Prostate gland (tissue), 2 donors: ENCODE data around the gene DNAJA2. TPM values are rescaled to one million over a fixed set of nuclear protein-coding genes. Genes with fewer than 3 reads are reported as not detected.

ENCODE experiments used
- DNase-seq: peaks from one replicate; pipeline ENCODE4 v3.0.0-alpha.2; 2019; ENCODE audit warnings: low spot score
- H3K27ac ChIP-seq, 2 donors: fragments of 200-600 bp; sonication (generic); 2 replicates each; pipeline ENCODE4 v1.5.1; 2017 to 2019
- H3K27me3 ChIP-seq: fragments of 200-600 bp; sonication (generic); replicated peaks from 2 replicates; pipeline ENCODE4 v1.5.1; 2019; ENCODE audit not compliant: insufficient read depth
- H3K36me3 ChIP-seq, 2 donors: fragments of 200-600 bp; sonication (generic); 1 replicate in 1 of 2; 2 replicates in 1 of 2; pipeline versions ENCODE4 v1.5.1 to v1.8.1; 2017 to 2019
- H3K4me1 ChIP-seq: fragments of 200-600 bp; sonication (generic); replicated peaks from 2 replicates; pipeline ENCODE4 v1.5.1; 2019
- H3K4me3 ChIP-seq, 2 donors: fragments of 200-600 bp; sonication (generic); 2 replicates each; pipeline ENCODE4 v1.5.1; 2017 to 2019
- H3K9me3 ChIP-seq: fragments of 200-600 bp; sonication (generic); 2 replicates; pipeline ENCODE4 v1.5.1; 2017
- CTCF ChIP-seq, 4 experiments: fragments of 200-600 bp in 2 of 4; fragments of 450-650 bp in 2 of 4; sonication (generic) in 2 of 4; IDR thresholded peaks; 1 replicate in 3 of 4; 2 replicates in 1 of 4; pipeline ENCODE4 v1.5.1; 2016 to 2019; ENCODE audit warnings: antibody characterized with exemption in 4 of 4, mild to moderate bottlenecking in 2 of 4, moderate library complexity in 2 of 4
- POLR2A ChIP-seq: fragments of 450-650 bp; IDR thresholded peaks from one replicate; pipeline ENCODE4 v1.6.1; 2016; ENCODE audit warnings: antibody characterized with exemption, mild to moderate bottlenecking
- POLR2AphosphoS5 ChIP-seq: sonication (generic); formaldehyde crosslinking; IDR thresholded peaks from one replicate; pipeline ENCODE4 v1.6.1; 2017; ENCODE audit warnings: antibody characterized with exemption
- WGBS: methylation state at CpG from one replicate; pipeline ENCODE4 v1.1.5; 2018; 5-methylcytosine and 5-hydroxymethylcytosine counted together
- intact Hi-C: fragments of 100-400 bp; cut with DNase I; formaldehyde crosslinking; loops from one replicate; pipeline ENCODE4 v1.14.2; 2022
- total RNA-seq, 2 donors: library from RNA; depleted of rRNA; stranded (reverse); fragments of >200 nt; gene quantifications; one replicate each; pipeline ENCODE4 v1.1.0, GENCODE V29; 2016

The DNAJA2 gene
- total RNA-seq, 2 donors from 2014 or later = 41.1 to 64.4 TPM

- H3K27me3 ChIP-seq = no peaks in the 10 kb centered on the region
- H3K4me1 ChIP-seq = no peaks in the 10 kb centered on the region
- intact Hi-C loops = no loop called here
- peaks cover 13 to 27% of the 10 kb centered on the region in 2 donors for H3K36me3 ChIP-seq
- TF ChIP-seq CTCF (IDR thresholded peaks at IDR 0.05) (no peak), POLR2AphosphoS5 (no peak), POLR2A (no peak)
- WGBS = 75% methylated on average over 3 of the region's 3 CpGs
- no peak overlapping the region for H3K4me3 ChIP-seq
- H3K9me3 ChIP-seq = no peaks in the 10 kb centered on the region
- DNase-seq = no peak
- H3K27ac ChIP-seq = no peak overlapping the region
These were observed 10.8 kb downstream of the DNAJA2 start for GRCh38 chr16:46962629-46963028.

- no peak for TF ChIP-seq CTCF (IDR thresholded peaks at IDR 0.05)
- no peak for TF ChIP-seq POLR2A
- no peak for TF ChIP-seq POLR2AphosphoS5
- intact Hi-C loops = no loop called here
- WGBS = 69% methylated on average over 9 of the region's 9 CpGs
- H3K27ac ChIP-seq = no peak overlapping the region
- no peak for DNase-seq
- no peaks in the 10 kb centered on the region for H3K27me3 ChIP-seq
- no peaks in the 10 kb centered on the region for H3K4me1 ChIP-seq
- peaks cover 10 to 27% of the 10 kb centered on the region in 2 donors for H3K36me3 ChIP-seq
- H3K9me3 ChIP-seq = no peaks in the 10 kb centered on the region
- H3K4me3 ChIP-seq = no peak overlapping the region
These were observed 11.8 kb downstream of the DNAJA2 start for GRCh38 chr16:46961373-46962353.

- TF ChIP-seq CTCF (IDR thresholded peaks at IDR 0.05) (no peak), POLR2AphosphoS5 (no peak), POLR2A (no peak)
- no peaks in the 10 kb centered on the region for H3K4me1 ChIP-seq
- no peaks in the 10 kb centered on the region for H3K9me3 ChIP-seq
- no peak overlapping the region for H3K4me3 ChIP-seq
- no peaks in the 10 kb centered on the region for H3K27me3 ChIP-seq
- peaks cover 0 to 4% of the 10 kb centered on the region in 2 donors for H3K36me3 ChIP-seq
- WGBS = 64% methylated on average over 5 of the region's 5 CpGs
- no peak overlapping the region for H3K27ac ChIP-seq
- intact Hi-C loops = no loop called here
- no peak for DNase-seq
These were observed 18.9 kb downstream of the DNAJA2 start for GRCh38 chr16:46954562-46954961.

- H3K4me3 ChIP-seq = no peak overlapping the region
- 19% methylated on average over 1 of the region's 1 CpG for WGBS
- DNase-seq = no peak
- H3K36me3 ChIP-seq = no peaks in the 10 kb centered on the region
- no peak for TF ChIP-seq CTCF (IDR thresholded peaks at IDR 0.05)
- no peak for TF ChIP-seq POLR2AphosphoS5
- TF ChIP-seq POLR2A = no peak
- no peak overlapping the region for H3K27ac ChIP-seq
- H3K4me1 ChIP-seq = no peaks in the 10 kb centered on the region
- H3K27me3 ChIP-seq = no peaks in the 10 kb centered on the region
- intact Hi-C loops = no loop called here
- no peaks in the 10 kb centered on the region for H3K9me3 ChIP-seq
These were observed 23.5 kb downstream of the DNAJA2 start for GRCh38 chr16:46950009-46950408.
